CD4-positive, alpha-beta memory T cell (primary cell): ENCODE data around the gene NPPA. TPM values are rescaled to one million over a fixed set of nuclear protein-coding genes. Genes with fewer than 3 reads are reported as not detected.

Source experiments
- CTCF ChIA-PET: fragments of 350-600 bp; sonication (Branson Sonifier 250); formaldehyde crosslinking; loops from one replicate; lab custom pipeline; 2021; ENCODE audit warnings: inconsistent platforms; ENCODE audit not compliant: partially characterized antibody; lab: Charles Lee
- POLR2A ChIA-PET: fragments of 350-600 bp; sonication (Branson Sonifier 250); formaldehyde crosslinking; loops from one replicate; lab custom pipeline; 2021; ENCODE audit not compliant: partially characterized antibody; lab: Charles Lee
- DNase-seq, 5 donors: peaks; one replicate each; pipeline versions ENCODE4 v3.0.0 to v3.0.0-alpha.2; 2020 to 2022; ENCODE audit warnings: mixed read lengths in 1 of 5
- H3K27ac ChIP-seq: one replicate; pipeline ENCODE4 v1.7.0; 2013; ENCODE audit warnings: low read depth, low read length
- H3K27me3 ChIP-seq: 2 replicates; pipeline ENCODE4 v1.7.0; 2013; ENCODE audit warnings: mild to moderate bottlenecking, low read length, moderate library complexity; ENCODE audit not compliant: insufficient read depth
- H3K36me3 ChIP-seq: 2 replicates; pipeline ENCODE4 v1.7.0; 2013; ENCODE audit warnings: mild to moderate bottlenecking, low read length, moderate library complexity; ENCODE audit not compliant: insufficient read depth
- H3K4me1 ChIP-seq: 2 replicates; pipeline ENCODE4 v1.7.0; 2013; ENCODE audit warnings: mild to moderate bottlenecking, low read length, moderate library complexity; ENCODE audit not compliant: insufficient read depth
- H3K4me3 ChIP-seq, 2 donors: one replicate each; pipeline ENCODE4 v1.7.0; 2013; ENCODE audit warnings: low read length in 2 of 2, mild to moderate bottlenecking in 1 of 2
- H3K9me3 ChIP-seq, 2 donors: one replicate each; pipeline ENCODE4 v1.7.0; 2013; ENCODE audit warnings: low read length in 2 of 2, control low read depth in 1 of 2; ENCODE audit not compliant: control insufficient read depth in 1 of 2
- H3K27ac Mint-ChIP-seq, 7 donors: one replicate each; pipeline ENCODE4 v1.8.0; 2020 to 2021; ENCODE audit warnings: mixed read lengths in 7 of 7, mild to moderate bottlenecking in 6 of 7, inconsistent platforms in 3 of 7, moderate library complexity in 3 of 7
- H3K27me3 Mint-ChIP-seq, 2 donors: one replicate each; pipeline ENCODE4 v1.8.0; 2020 to 2021; ENCODE audit warnings: mixed read lengths in 2 of 2
- H3K36me3 Mint-ChIP-seq, 2 donors: one replicate each; pipeline ENCODE4 v1.8.0; 2020 to 2021; ENCODE audit warnings: mixed read lengths in 2 of 2, inconsistent platforms in 1 of 2, mild to moderate bottlenecking in 1 of 2
- H3K4me1 Mint-ChIP-seq, 4 donors: one replicate each; pipeline ENCODE4 v1.8.0; 2020 to 2021; ENCODE audit warnings: mixed read lengths in 4 of 4, mild to moderate bottlenecking in 1 of 4
- H3K4me3 Mint-ChIP-seq, 8 donors: one replicate each; pipeline ENCODE4 v1.8.0; 2020 to 2021; ENCODE audit warnings: mixed read lengths in 8 of 8, mild to moderate bottlenecking in 7 of 8, moderate library complexity in 6 of 8, inconsistent platforms in 3 of 8
- H3K9me3 Mint-ChIP-seq, 8 donors: one replicate each; pipeline ENCODE4 v1.8.0; 2020 to 2021; ENCODE audit warnings: mixed read lengths in 8 of 8, mild to moderate bottlenecking in 5 of 8, inconsistent platforms in 3 of 8, moderate library complexity in 1 of 8
- intact Hi-C: fragments of 100-400 bp; cut with micrococcal nuclease; formaldehyde crosslinking; loops from one replicate; pipeline ENCODE4 v1.15.1; 2023
- polyA plus RNA-seq, 2 donors: library from polyadenylated mRNA; unstranded; fragments of 300-500 nt; fragmentation: Illumina TruSeq; gene quantifications; one replicate each; pipeline ENCODE4 v1.2.3, GENCODE V29; 2021
- total RNA-seq, 2 experiments: library from RNA; stranded (reverse); gene quantifications; one replicate each; pipeline ENCODE4 v1.2.3, GENCODE V29; 2021

Gene NPPA
- total and polyA plus RNA-seq, 4 experiments from 2014 or later: not detected

DNA sequence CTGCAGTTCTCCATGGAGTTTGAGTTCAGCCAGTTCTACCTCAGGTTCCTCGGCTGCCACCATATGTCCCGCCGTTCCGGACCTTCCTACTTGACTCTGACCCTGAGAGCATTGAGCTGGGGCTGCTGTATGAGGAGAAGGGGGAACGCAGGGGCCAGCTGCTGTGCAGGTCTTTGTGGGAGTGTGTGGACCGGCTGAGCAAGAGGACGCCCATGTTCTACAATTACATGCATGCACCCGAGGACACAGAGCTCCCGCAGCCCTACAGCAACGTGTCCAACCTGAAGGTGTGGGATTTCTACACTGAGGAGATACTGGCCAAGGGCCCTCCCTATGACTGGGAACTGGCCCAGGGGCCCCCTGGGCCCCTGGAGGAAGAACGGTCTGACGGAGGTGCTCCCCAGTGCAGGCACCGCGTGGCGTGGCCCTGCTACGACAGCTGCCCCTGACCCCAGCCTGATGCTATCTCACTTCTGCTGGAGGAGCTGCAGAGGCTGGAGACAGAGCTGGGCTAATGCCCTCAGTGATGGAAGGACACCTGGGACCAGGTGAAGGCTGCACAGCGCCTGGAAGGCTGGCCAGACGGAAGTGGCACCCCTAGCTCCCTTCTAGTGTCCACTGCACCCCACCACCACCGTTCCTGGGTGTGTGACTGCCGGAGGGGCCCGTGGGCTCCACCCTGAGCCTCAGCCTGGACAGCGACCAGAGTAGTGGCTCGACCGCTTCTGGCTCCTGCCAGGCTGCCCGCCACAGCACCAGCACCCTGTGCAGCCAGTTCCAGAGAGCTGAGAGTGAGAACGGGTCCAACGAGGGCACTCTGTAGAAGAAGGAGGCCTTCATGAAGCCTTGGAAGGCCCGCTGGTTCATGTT lies 32.0 kb upstream of the NPPA start:
- no peaks in the 10 kb centered on the region for H3K4me1 Mint-ChIP-seq
- H3K36me3 Mint-ChIP-seq: no peaks in the 10 kb centered on the region
- intact Hi-C loops: no loop called here
- H3K27ac ChIP-seq: no peak overlapping the region
- peaks cover 15 to 19% of the 10 kb centered on the region in 2 donors for H3K27me3 Mint-ChIP-seq
- DNase-seq: no peak
- no peaks in the 10 kb centered on the region for H3K4me1 ChIP-seq
- no peaks in the 10 kb centered on the region for H3K9me3 ChIP-seq
- H3K4me3 ChIP-seq: no peak overlapping the region
- H3K27me3 ChIP-seq: no peaks in the 10 kb centered on the region
- CTCF ChIA-PET: interaction anchor here (1.1 kb wide), 1 partner anchor 382 kb away, joined by 3 read pairs; no protein-coding TSS in a partner anchor
- no peaks in the 10 kb centered on the region for H3K9me3 Mint-ChIP-seq
- no peak overlapping the region for H3K4me3 Mint-ChIP-seq
- POLR2A ChIA-PET: interaction anchor here (1.2 kb wide), 1 partner anchor 28 kb away, joined by 3 read pairs; no protein-coding TSS in a partner anchor
- H3K27ac Mint-ChIP-seq: no peak overlapping the region
- no peaks in the 10 kb centered on the region for H3K36me3 ChIP-seq

DNA sequence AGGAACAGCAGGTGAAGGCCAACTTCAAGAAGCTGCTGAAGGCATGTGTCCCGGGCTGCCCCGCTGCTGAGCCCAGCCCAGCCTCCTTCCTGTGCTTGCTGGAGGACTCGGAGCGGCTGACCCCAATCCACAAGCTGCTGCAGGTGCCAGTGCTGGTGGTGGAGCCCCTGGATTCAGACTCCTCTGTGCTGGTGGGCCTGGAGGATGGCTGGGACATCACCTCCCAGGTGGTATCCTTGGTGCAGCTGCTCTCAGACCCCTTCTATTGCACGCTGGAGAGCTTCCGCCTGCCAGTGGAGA lies 31.3 kb upstream of the NPPA start:
- Histone ChIP-seq H3K4me3 (no peak overlapping the region), H3K9me3 (no peaks in the 10 kb centered on the region), H3K27me3 (no peaks in the 10 kb centered on the region), H3K27ac (no peak overlapping the region), H3K36me3 (no peaks in the 10 kb centered on the region), H3K4me1 (no peaks in the 10 kb centered on the region)
- H3K27me3 Mint-ChIP-seq: peaks cover 17 to 25% of the 10 kb centered on the region in 2 donors
- H3K4me3 Mint-ChIP-seq: no peak overlapping the region
- H3K36me3 Mint-ChIP-seq: no peaks in the 10 kb centered on the region
- POLR2A ChIA-PET: interaction anchor here (1.2 kb wide), 1 partner anchor 29 kb away, joined by 3 read pairs; no protein-coding TSS in a partner anchor
- no peak overlapping the region for H3K27ac Mint-ChIP-seq
- no peak for DNase-seq
- H3K9me3 Mint-ChIP-seq: no peaks in the 10 kb centered on the region
- no peaks in the 10 kb centered on the region for H3K4me1 Mint-ChIP-seq
- CTCF ChIA-PET: no interaction called here
- intact Hi-C loops: no loop called here

DNA sequence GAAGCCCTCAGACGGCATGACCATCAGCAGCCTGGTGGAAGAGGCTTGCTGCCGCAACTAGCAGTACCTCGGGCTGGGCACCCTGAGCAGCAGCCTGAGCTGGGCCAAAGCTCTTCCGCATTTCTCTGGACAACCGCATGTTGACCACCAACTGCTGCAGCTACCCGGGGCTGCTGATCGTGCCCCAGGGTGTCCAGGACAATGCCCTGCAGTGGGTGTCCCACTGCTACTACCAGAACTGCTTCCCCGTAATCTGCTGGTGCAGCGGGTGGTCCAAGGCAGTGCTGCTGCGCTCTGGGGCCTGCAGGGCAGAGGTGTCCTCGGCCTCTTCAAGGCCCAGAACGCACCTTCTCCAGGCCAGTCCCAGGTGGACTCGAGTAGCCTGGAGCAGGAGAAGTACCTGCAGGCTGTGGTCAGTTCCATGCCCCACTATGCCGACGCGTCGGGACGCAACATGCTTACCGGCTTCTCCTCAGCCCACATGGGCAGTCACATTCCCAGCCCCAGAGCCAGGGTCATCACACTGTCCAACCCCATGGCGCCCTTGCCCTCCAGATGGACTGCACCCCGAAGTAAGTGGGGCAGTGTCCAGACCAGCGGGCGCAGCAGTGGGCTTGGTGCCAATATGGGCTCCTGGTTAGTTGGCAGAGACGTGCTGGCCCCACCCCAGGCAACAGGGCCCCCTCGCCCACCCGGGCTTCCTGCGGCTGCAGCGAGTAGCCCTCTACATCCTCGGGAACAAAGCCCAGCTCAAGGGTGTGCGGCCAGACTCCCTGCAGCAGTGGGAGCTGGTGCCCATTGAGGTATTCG lies 30.7 kb upstream of the NPPA start:
- POLR2A ChIA-PET: interaction anchor here (1.2 kb wide), 1 partner anchor 29 kb away, joined by 3 read pairs; no protein-coding TSS in a partner anchor
- intact Hi-C loops: no loop called here
- Histone ChIP-seq H3K36me3 (no peaks in the 10 kb centered on the region), H3K9me3 (no peaks in the 10 kb centered on the region), H3K4me1 (no peaks in the 10 kb centered on the region), H3K27ac (no peak overlapping the region), H3K27me3 (no peaks in the 10 kb centered on the region), H3K4me3 (no peak overlapping the region)
- Mint-ChIP-seq H3K4me1 (no peaks in the 10 kb centered on the region), H3K9me3 (no peaks in the 10 kb centered on the region), H3K27me3 (peaks cover 17 to 27% of the 10 kb centered on the region in 2 donors), H3K27ac (no peak overlapping the region), H3K4me3 (no peak overlapping the region), H3K36me3 (no peaks in the 10 kb centered on the region)
- CTCF ChIA-PET: interaction anchor here (1.2 kb wide), 1 partner anchor 15 kb away, joined by 3 read pairs; no protein-coding TSS in a partner anchor
- DNase-seq: no peak

DNA sequence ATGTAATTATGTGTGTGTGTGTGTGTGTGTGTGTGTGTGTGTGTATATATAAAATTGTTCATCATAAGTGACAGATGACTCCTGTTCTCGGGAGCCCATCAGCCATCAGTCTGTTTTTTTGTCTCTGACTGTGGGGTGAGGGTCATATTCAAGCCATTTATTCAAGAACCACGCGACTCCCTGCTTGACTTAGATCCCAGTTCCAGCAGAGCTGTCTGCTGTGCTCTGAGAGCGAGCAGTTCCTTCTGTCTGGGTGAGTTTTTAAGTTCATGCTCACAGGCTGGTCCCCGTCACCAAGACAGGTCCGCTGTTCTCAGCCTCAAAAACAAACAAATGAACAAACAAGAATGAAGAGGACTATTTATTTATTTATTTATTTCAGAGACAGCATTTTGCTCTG lies 29.5 kb upstream of the NPPA start:
- H3K27ac ChIP-seq: no peak overlapping the region
- Mint-ChIP-seq H3K9me3 (no peaks in the 10 kb centered on the region), H3K27ac (no peak overlapping the region), H3K27me3 (peaks cover 14 to 27% of the 10 kb centered on the region in 2 donors), H3K4me3 (no peak overlapping the region), H3K36me3 (no peaks in the 10 kb centered on the region), H3K4me1 (no peaks in the 10 kb centered on the region)
- CTCF ChIA-PET: no interaction called here
- POLR2A ChIA-PET: no interaction called here
- no peak for DNase-seq
- intact Hi-C loops: no loop called here
- no peaks in the 10 kb centered on the region for H3K4me1 ChIP-seq
- H3K4me3 ChIP-seq: no peak overlapping the region
- H3K27me3 ChIP-seq: no peaks in the 10 kb centered on the region
- no peaks in the 10 kb centered on the region for H3K9me3 ChIP-seq
- H3K36me3 ChIP-seq: no peaks in the 10 kb centered on the region

DNA sequence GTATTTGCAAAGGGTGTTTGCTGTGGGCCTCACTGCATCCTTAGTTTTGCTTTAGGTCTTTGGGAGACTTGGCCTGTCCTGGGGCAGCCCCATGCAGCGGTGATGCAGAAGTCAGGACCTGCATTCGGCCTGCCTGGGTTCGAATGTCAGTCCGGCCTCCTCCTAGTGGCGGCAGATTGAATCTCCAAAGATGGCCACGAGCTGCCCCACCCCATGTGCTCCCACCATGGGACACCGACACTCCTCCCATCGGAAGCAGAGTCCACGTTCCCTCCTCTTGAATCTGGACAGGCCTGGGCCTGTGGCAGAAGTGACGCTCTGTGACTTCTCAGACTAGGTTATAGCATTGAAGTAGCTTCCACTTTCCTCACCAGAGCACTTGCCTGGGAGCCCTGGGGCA lies 27.5 kb upstream of the NPPA start:
- intact Hi-C loops: no loop called here
- CTCF ChIA-PET: no interaction called here
- Histone ChIP-seq H3K9me3 (no peaks in the 10 kb centered on the region), H3K4me1 (no peaks in the 10 kb centered on the region), H3K36me3 (no peaks in the 10 kb centered on the region), H3K27ac (no peak overlapping the region), H3K4me3 (no peak overlapping the region), H3K27me3 (no peaks in the 10 kb centered on the region)
- peaks cover 12 to 18% of the 10 kb centered on the region in 2 donors for H3K27me3 Mint-ChIP-seq
- no peaks in the 10 kb centered on the region for H3K36me3 Mint-ChIP-seq
- H3K27ac Mint-ChIP-seq: no peak overlapping the region
- H3K9me3 Mint-ChIP-seq: no peaks in the 10 kb centered on the region
- H3K4me3 Mint-ChIP-seq: no peak overlapping the region
- DNase-seq: no peak
- POLR2A ChIA-PET: no interaction called here
- H3K4me1 Mint-ChIP-seq: no peaks in the 10 kb centered on the region

DNA sequence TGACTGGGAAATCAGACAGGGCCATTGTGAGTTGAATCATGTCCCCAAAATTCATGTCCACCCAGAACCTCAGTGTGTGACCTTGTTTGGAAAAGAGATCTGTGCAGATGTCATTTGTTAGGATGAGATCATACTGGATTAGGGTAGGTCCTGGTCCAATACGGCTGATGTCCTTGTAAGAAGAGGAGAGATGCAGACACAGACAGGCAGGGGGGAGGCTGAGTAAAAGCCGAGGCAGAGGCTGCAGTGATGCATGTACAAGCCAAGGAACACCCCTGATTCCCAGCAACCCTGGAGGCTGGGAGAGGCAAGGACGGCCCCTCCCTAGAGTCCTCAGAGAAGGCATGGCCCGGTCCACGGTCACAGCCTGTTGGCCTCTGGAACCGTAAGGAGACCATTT lies 27.0 kb upstream of the NPPA start:
- POLR2A ChIA-PET: no interaction called here
- Mint-ChIP-seq H3K27me3 (peaks cover 13 to 18% of the 10 kb centered on the region in 2 donors), H3K4me1 (no peaks in the 10 kb centered on the region), H3K4me3 (no peak overlapping the region), H3K9me3 (no peaks in the 10 kb centered on the region), H3K36me3 (no peaks in the 10 kb centered on the region), H3K27ac (no peak overlapping the region)
- intact Hi-C loops: no loop called here
- Histone ChIP-seq H3K9me3 (no peaks in the 10 kb centered on the region), H3K4me3 (no peak overlapping the region), H3K36me3 (no peaks in the 10 kb centered on the region), H3K27me3 (no peaks in the 10 kb centered on the region), H3K27ac (no peak overlapping the region), H3K4me1 (no peaks in the 10 kb centered on the region)
- DNase-seq: no peak
- CTCF ChIA-PET: no interaction called here

DNA sequence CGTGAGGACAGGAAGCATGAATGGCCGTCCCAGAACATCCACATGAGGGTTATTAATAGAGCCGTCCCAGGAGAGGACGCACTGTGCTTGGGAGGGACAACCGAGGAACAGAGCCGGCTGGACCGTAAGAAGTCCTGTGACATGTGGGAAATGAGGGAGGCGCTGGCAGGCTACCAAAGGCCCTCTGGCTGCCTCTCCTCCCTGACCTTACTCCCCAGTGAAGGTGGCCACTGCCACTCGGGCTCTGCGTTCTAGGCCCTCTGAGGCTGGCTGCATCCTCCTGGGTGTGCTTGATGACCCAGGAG lies 26.6 kb upstream of the NPPA start:
- POLR2A ChIA-PET: no interaction called here

More for the DNA sequence above, 26.6 kb upstream of the NPPA start:
- no peaks in the 10 kb centered on the region for H3K4me1 Mint-ChIP-seq
- H3K27me3 Mint-ChIP-seq: peaks cover 11 to 17% of the 10 kb centered on the region in 2 donors
- intact Hi-C loops: no loop called here
- H3K27me3 ChIP-seq: no peaks in the 10 kb centered on the region
- H3K27ac Mint-ChIP-seq: no peak overlapping the region
- H3K4me1 ChIP-seq: no peaks in the 10 kb centered on the region
- CTCF ChIA-PET: interaction anchor here (1.4 kb wide), 1 partner anchor 10 kb away, joined by 3 read pairs; no protein-coding TSS in a partner anchor
- H3K36me3 Mint-ChIP-seq: no peaks in the 10 kb centered on the region
- H3K4me3 ChIP-seq: no peak overlapping the region
- no peaks in the 10 kb centered on the region for H3K36me3 ChIP-seq
- H3K4me3 Mint-ChIP-seq: no peak overlapping the region
- H3K9me3 ChIP-seq: no peaks in the 10 kb centered on the region
- no peaks in the 10 kb centered on the region for H3K9me3 Mint-ChIP-seq
- DNase-seq: no peak
- H3K27ac ChIP-seq: no peak overlapping the region
